ENCODE data around the gene THADA. TPM values are rescaled to one million over a fixed set of nuclear protein-coding genes. Genes with fewer than 3 reads are reported as not detected.

Gene THADA
- total RNA-seq, 1 experiment from 2014 or later = 20.1 TPM

DNA sequence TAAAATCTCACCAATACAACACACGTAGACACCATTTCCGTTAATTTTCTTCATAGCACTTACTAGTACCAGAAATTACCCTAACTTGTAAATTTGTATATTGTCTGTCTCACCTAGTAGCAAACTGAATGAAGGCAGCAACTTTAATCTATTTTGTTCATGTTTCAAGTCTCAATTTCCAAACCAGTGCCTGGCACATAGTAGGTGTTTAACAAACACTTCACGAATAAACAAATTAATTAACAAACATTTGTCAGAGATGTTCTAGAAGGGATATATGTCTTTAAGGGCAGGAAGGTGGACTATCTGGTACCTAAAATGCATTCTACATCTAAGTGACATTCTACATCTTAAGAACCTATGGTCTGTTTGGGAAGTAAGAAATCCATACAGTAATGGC, 963 bp downstream of the THADA start:
- Histone ChIP-seq H3K18ac (ENCODE audit: insufficient read length, low read depth, low read length) (no peak overlapping the region), H2BK12ac (ENCODE audit: insufficient read length, low read depth, low read length) (no peak overlapping the region), H3K27ac (ENCODE audit: insufficient read length, low read depth, low read length) (no peak overlapping the region), H3K4me1 (ENCODE audit: insufficient read depth, low read length) (no peaks in the 10 kb centered on the region), H3K14ac (ENCODE audit: insufficient read depth, low read length) (no peak overlapping the region), H4K20me1 (ENCODE audit: control insufficient read depth, insufficient read depth, insufficient read length) (no peaks in the 10 kb centered on the region), H3K9me3 (ENCODE audit: control insufficient read depth, low read depth, low read length) (no peaks in the 10 kb centered on the region), H2BK5ac (ENCODE audit: insufficient read length, low read length) (no peak overlapping the region), H3K23ac (ENCODE audit: insufficient read length, low read depth, low read length) (no peak overlapping the region), H3K27me3 (ENCODE audit: insufficient read depth, low read length) (no peaks in the 10 kb centered on the region), H2BK15ac (ENCODE audit: low read depth, low read length) (no peak overlapping the region), H4K91ac (ENCODE audit: insufficient read length, low read depth, low read length) (no peak overlapping the region), H2BK20ac (ENCODE audit: low read depth, low read length, poor library complexity, severe bottlenecking) (no peak overlapping the region), H3K4ac (ENCODE audit: low read depth, low read length) (no peak overlapping the region), H2AK5ac (ENCODE audit: insufficient read length, low read length) (no peak overlapping the region), H3K9ac (ENCODE audit: extremely low read depth, insufficient read length, low read length) (peak overlapping the region; percentile 11), H3K79me2 (ENCODE audit: insufficient read depth, low read length) (peaks cover 3% of the 10 kb centered on the region; the same call in 1 of the 2 replicates), H3K56ac (ENCODE audit: insufficient read length, low read depth, low read length) (no peak overlapping the region), H3K23me2 (ENCODE audit: insufficient read length, low read depth, low read length, poor library complexity, severe bottlenecking) (peaks cover 9% of the 10 kb centered on the region), H3K79me1 (ENCODE audit: insufficient read depth, low read depth, low read length, poor library complexity, severe bottlenecking) (no peaks in the 10 kb centered on the region), H4K5ac (ENCODE audit: insufficient read length, low read depth, low read length) (no peak overlapping the region), H2BK120ac (ENCODE audit: low read depth, low read length, poor library complexity, severe bottlenecking) (no peak overlapping the region), H4K8ac (replicated peaks; ENCODE audit: insufficient read length, low read depth, low read length) (no peak overlapping the region), H2AFZ (ENCODE audit: low read length) (no peak overlapping the region), H3T11ph (ENCODE audit: low read length) (no peak overlapping the region), H3K4me2 (ENCODE audit: insufficient read depth, insufficient read length, low read length) (peak overlapping the region; percentile 95)
- Mint-ChIP-seq H3K4me1 (peaks cover 10 to 13% of the 10 kb centered on the region in 2 experiments), H3K9me3 (no peaks in the 10 kb centered on the region), H3K4me3 (peak overlapping the region; percentile 97), H3K27ac (peak overlapping the region in 1 of 3 experiments; percentile 30; a peak in 1 of 7 replicates), H3K36me3 (ENCODE audit: insufficient read depth in 1 of 3, low read depth in 3 of 3) (peaks cover 0 to 7% (median 3%) of the 10 kb centered on the region in 3 experiments; a peak in 3 of 7 replicates), H3K27me3 (ENCODE audit: low read depth) (peaks cover 11% of the 10 kb centered on the region)
- 100% methylated on average over 2 of the region's 3 CpGs for WGBS (ENCODE audit: extremely low coverage, insufficient read length, low lambda C conversion rate)
- TF ChIP-seq, protein P1, sequence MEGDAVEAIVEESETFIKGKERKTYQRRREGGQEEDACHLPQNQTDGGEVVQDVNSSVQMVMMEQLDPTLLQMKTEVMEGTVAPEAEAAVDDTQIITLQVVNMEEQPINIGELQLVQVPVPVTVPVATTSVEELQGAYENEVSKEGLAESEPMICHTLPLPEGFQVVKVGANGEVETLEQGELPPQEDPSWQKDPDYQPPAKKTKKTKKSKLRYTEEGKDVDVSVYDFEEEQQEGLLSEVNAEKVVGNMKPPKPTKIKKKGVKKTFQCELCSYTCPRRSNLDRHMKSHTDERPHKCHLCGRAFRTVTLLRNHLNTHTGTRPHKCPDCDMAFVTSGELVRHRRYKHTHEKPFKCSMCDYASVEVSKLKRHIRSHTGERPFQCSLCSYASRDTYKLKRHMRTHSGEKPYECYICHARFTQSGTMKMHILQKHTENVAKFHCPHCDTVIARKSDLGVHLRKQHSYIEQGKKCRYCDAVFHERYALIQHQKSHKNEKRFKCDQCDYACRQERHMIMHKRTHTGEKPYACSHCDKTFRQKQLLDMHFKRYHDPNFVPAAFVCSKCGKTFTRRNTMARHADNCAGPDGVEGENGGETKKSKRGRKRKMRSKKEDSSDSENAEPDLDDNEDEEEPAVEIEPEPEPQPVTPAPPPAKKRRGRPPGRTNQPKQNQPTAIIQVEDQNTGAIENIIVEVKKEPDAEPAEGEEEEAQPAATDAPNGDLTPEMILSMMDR (conservative IDR thresholded peaks at IDR 0.05) = no peak
- no peak for DNase-seq

Measured in H9 (cell line).